ENCODE measurements around the gene MSX1. TPM values are rescaled to one million over a fixed set of nuclear protein-coding genes. Genes with fewer than 3 reads are reported as not detected.

The MSX1 gene
- polyA plus RNA-seq, 2 of the 4 experiments (the other 2 are of a cell fraction): 2.2 to 2.8 TPM

DNA sequence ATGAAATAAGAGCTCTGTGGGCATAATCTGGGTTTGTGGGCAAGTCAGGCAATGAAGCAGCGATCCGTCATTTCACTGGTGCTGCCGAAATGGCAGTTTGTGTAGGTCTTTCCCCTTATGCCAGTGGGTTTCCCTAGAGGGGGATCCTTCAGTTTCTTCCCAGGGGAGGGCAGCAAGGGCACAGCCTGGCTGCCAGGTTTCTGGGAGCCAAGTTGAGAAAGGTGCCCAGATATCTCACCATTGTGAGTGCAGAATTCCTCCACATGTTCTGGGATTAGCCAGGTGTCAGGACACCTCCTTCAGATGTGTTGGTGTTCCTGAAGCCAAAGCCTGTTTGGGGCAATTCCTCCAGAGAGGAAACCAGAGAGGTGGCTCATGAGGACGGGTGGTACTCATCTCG is 28.0 kb downstream of the MSX1 start:
- POLR2A ChIA-PET: no interaction called here
- FAIRE-seq: no peak
- CTCF ChIA-PET: no interaction called here
- DNase-seq (ENCODE audit: low read depth in 1 of 2, low spot score in 1 of 2): no peak
- no peak for ATAC-seq
- Histone ChIP-seq H3K4me2 (no peak overlapping the region), H3K4me3 (no peak overlapping the region), H3K9me3 (no peaks in the 10 kb centered on the region), H3K27ac (no peak overlapping the region), H3K4me1 (no peaks in the 10 kb centered on the region)
- 44% methylated on average over 2 of the region's 5 CpGs for WGBS (ENCODE audit: missing lambda C conversion rate)
- TF ChIP-seq POLR2A (IDR thresholded peaks at IDR 0.05; ENCODE audit: low read length): no peak
- TF ChIP-seq HOXB5 (CRISPR knock-in tag; IDR thresholded peaks at IDR 0.05): no peak
- TF ChIP-seq, protein P1, sequence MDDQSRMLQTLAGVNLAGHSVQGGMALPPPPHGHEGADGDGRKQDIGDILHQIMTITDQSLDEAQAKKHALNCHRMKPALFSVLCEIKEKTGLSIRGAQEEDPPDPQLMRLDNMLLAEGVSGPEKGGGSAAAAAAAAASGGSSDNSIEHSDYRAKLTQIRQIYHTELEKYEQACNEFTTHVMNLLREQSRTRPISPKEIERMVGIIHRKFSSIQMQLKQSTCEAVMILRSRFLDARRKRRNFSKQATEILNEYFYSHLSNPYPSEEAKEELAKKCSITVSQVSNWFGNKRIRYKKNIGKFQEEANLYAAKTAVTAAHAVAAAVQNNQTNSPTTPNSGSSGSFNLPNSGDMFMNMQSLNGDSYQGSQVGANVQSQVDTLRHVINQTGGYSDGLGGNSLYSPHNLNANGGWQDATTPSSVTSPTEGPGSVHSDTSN (IDR thresholded peaks at IDR 0.05): no peak
- TF ChIP-seq ZSCAN20 (CRISPR knock-in tag; IDR thresholded peaks at IDR 0.05): no peak
- TF ChIP-seq NPAS2 (CRISPR knock-in tag; IDR thresholded peaks at IDR 0.05; ENCODE audit: borderline replicate concordance): no peak
- no peak for TF ChIP-seq CBX8 (IDR thresholded peaks at IDR 0.05)
- TF ChIP-seq MAFK (IDR thresholded peaks at IDR 0.05; ENCODE audit: partially characterized antibody): no peak
- TF ChIP-seq HDAC2 (IDR thresholded peaks at IDR 0.05): no peak
- no peak for TF ChIP-seq CEBPB (IDR thresholded peaks at IDR 0.05)
- TF ChIP-seq GATA3 (IDR thresholded peaks at IDR 0.05; ENCODE audit: borderline replicate concordance): no peak
- TF ChIP-seq NFE2L2 (conservative IDR thresholded peaks at IDR 0.05; ENCODE audit: low read length): no peak
- no peak for TF ChIP-seq ESRRA (IDR thresholded peaks at IDR 0.05; ENCODE audit: borderline replicate concordance, low read length)
- no peak for TF ChIP-seq RAD21 (conservative IDR thresholded peaks at IDR 0.05 in 1 of 2, IDR thresholded peaks at IDR 0.05 in 1 of 2)
- TF ChIP-seq, protein P2, sequence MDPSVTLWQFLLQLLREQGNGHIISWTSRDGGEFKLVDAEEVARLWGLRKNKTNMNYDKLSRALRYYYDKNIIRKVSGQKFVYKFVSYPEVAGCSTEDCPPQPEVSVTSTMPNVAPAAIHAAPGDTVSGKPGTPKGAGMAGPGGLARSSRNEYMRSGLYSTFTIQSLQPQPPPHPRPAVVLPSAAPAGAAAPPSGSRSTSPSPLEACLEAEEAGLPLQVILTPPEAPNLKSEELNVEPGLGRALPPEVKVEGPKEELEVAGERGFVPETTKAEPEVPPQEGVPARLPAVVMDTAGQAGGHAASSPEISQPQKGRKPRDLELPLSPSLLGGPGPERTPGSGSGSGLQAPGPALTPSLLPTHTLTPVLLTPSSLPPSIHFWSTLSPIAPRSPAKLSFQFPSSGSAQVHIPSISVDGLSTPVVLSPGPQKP (IDR thresholded peaks at IDR 0.05; ENCODE audit: low read depth, low read length): no peak
- no peak for TF ChIP-seq HOXA7 (CRISPR knock-in tag; IDR thresholded peaks at IDR 0.05)

DNA sequence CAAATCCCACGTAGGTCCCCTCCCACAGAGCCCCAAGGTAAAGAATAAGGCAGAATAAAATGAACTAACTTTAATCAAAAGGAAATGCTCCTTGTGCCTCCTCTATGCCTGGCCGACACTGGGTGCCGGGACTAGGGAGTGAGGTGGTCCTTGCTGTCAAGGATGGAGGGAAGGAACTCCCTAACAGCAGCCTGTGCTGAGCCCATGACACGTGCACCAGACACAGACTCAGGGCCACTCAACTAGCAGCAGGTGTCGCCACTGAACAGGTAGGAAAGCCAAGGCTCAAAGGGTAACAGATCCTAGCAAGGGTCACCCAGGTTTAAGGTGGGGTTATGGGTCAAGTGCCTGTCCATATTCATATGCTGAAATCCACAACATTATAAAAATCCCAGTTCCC is 29.2 kb downstream of the MSX1 start:
- Histone ChIP-seq H3K4me2 (no peak overlapping the region), H3K4me3 (no peak overlapping the region), H3K27ac (no peak overlapping the region), H3K9me3 (no peaks in the 10 kb centered on the region), H3K4me1 (no peaks in the 10 kb centered on the region)
- DNase-seq (ENCODE audit: low read depth in 1 of 2, low spot score in 1 of 2) (no peak), ATAC-seq (no peak; a peak in 1 of 6 replicates), FAIRE-seq (no peak)
- TF ChIP-seq MYC (IDR thresholded peaks at IDR 0.05; ENCODE audit: borderline replicate concordance, low read length) (no peak), SREBF2 (IDR thresholded peaks at IDR 0.05) (no peak), JUNB (IDR thresholded peaks at IDR 0.05) (no peak), RAD21 (conservative IDR thresholded peaks at IDR 0.05 in 1 of 2, IDR thresholded peaks at IDR 0.05 in 1 of 2) (no peak), RARB (CRISPR knock-in tag; IDR thresholded peaks at IDR 0.05) (no peak), ZSCAN20 (CRISPR knock-in tag; IDR thresholded peaks at IDR 0.05) (no peak), CHD2 (IDR thresholded peaks at IDR 0.05; ENCODE audit: low read length, partially characterized antibody) (no peak), ZC3H11A (IDR thresholded peaks at IDR 0.05) (no peak), FOSB (CRISPR knock-in tag; IDR thresholded peaks at IDR 0.05) (no peak), ZNF302 (CRISPR knock-in tag; IDR thresholded peaks at IDR 0.05) (no peak), CBX8 (IDR thresholded peaks at IDR 0.05) (no peak), EHF (CRISPR knock-in tag; IDR thresholded peaks at IDR 0.05) (no peak), RCOR1 (IDR thresholded peaks at IDR 0.05; ENCODE audit: low read depth, low read length) (no peak), CEBPB (IDR thresholded peaks at IDR 0.05) (no peak)
- TF ChIP-seq, protein P3, sequence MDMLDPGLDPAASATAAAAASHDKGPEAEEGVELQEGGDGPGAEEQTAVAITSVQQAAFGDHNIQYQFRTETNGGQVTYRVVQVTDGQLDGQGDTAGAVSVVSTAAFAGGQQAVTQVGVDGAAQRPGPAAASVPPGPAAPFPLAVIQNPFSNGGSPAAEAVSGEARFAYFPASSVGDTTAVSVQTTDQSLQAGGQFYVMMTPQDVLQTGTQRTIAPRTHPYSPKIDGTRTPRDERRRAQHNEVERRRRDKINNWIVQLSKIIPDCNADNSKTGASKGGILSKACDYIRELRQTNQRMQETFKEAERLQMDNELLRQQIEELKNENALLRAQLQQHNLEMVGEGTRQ (IDR thresholded peaks at IDR 0.05): no peak
- TF ChIP-seq, protein P4, sequence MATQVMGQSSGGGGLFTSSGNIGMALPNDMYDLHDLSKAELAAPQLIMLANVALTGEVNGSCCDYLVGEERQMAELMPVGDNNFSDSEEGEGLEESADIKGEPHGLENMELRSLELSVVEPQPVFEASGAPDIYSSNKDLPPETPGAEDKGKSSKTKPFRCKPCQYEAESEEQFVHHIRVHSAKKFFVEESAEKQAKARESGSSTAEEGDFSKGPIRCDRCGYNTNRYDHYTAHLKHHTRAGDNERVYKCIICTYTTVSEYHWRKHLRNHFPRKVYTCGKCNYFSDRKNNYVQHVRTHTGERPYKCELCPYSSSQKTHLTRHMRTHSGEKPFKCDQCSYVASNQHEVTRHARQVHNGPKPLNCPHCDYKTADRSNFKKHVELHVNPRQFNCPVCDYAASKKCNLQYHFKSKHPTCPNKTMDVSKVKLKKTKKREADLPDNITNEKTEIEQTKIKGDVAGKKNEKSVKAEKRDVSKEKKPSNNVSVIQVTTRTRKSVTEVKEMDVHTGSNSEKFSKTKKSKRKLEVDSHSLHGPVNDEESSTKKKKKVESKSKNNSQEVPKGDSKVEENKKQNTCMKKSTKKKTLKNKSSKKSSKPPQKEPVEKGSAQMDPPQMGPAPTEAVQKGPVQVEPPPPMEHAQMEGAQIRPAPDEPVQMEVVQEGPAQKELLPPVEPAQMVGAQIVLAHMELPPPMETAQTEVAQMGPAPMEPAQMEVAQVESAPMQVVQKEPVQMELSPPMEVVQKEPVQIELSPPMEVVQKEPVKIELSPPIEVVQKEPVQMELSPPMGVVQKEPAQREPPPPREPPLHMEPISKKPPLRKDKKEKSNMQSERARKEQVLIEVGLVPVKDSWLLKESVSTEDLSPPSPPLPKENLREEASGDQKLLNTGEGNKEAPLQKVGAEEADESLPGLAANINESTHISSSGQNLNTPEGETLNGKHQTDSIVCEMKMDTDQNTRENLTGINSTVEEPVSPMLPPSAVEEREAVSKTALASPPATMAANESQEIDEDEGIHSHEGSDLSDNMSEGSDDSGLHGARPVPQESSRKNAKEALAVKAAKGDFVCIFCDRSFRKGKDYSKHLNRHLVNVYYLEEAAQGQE (IDR thresholded peaks at IDR 0.05): no peak
- TF ChIP-seq, protein P5, sequence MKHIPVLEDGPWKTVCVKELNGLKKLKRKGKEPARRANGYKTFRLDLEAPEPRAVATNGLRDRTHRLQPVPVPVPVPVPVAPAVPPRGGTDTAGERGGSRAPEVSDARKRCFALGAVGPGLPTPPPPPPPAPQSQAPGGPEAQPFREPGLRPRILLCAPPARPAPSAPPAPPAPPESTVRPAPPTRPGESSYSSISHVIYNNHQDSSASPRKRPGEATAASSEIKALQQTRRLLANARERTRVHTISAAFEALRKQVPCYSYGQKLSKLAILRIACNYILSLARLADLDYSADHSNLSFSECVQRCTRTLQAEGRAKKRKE (CRISPR knock-in tag; IDR thresholded peaks at IDR 0.05; ENCODE audit: low read depth): no peak
- TF ChIP-seq, protein P6, sequence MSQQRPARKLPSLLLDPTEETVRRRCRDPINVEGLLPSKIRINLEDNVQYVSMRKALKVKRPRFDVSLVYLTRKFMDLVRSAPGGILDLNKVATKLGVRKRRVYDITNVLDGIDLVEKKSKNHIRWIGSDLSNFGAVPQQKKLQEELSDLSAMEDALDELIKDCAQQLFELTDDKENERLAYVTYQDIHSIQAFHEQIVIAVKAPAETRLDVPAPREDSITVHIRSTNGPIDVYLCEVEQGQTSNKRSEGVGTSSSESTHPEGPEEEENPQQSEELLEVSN (IDR thresholded peaks at IDR 0.05; ENCODE audit: borderline replicate concordance, low read depth): no peak
- CTCF ChIA-PET: no interaction called here
- 19% methylated on average over 4 of the region's 5 CpGs for WGBS (ENCODE audit: missing lambda C conversion rate)
- POLR2A ChIA-PET: no interaction called here

Data from A549 (cell line).